Neuronal stem cell (in vitro differentiated cells): Measurements from ENCODE around the gene CELF1. TPM values are rescaled to one million over a fixed set of nuclear protein-coding genes. Genes with fewer than 3 reads are reported as not detected.

Experiments
- DNase-seq: peaks from one replicate; pipeline ENCODE4 v3.0.0-alpha.2; 2013; ENCODE audit warnings: low spot score
- H2AFZ ChIP-seq: one replicate; pipeline ENCODE4 v1.6.1; 2013; ENCODE audit warnings: mild to moderate bottlenecking, low read length, inconsistent platforms
- H2AK5ac ChIP-seq: 2 replicates; pipeline ENCODE4 v1.6.1; 2013; ENCODE audit warnings: low read depth, mild to moderate bottlenecking, inconsistent platforms, low read length, moderate library complexity, mixed read lengths
- H2BK120ac ChIP-seq: 2 replicates; pipeline ENCODE4 v1.6.1; 2013; ENCODE audit warnings: low read depth, mild to moderate bottlenecking, inconsistent platforms, low read length, moderate library complexity, mixed read lengths
- H2BK12ac ChIP-seq: one replicate; pipeline ENCODE4 v1.6.1; 2013; ENCODE audit warnings: low read length, inconsistent platforms
- H2BK15ac ChIP-seq: 2 replicates; pipeline ENCODE4 v1.6.1; 2013; ENCODE audit warnings: mild to moderate bottlenecking, low read length, inconsistent platforms, mixed read lengths
- H2BK5ac ChIP-seq: one replicate; pipeline ENCODE4 v1.6.1; 2013; ENCODE audit warnings: inconsistent platforms, mild to moderate bottlenecking, low read length, moderate library complexity
- H3K14ac ChIP-seq: one replicate; pipeline ENCODE4 v1.6.1; 2013; ENCODE audit warnings: low read length, inconsistent platforms
- H3K18ac ChIP-seq: 2 replicates; pipeline ENCODE4 v1.6.1; 2013; ENCODE audit warnings: low read length, inconsistent platforms
- H3K23ac ChIP-seq: 2 replicates; pipeline ENCODE4 v1.6.1; 2013; ENCODE audit warnings: low read depth, mild to moderate bottlenecking, mixed read lengths, low read length, inconsistent platforms; ENCODE audit not compliant: poor library complexity
- H3K27ac ChIP-seq: replicated peaks from 3 replicates; pipeline ENCODE4 v1.5.1; 2013; ENCODE audit warnings: low read length, inconsistent platforms
- H3K27me3 ChIP-seq, 3 experiments: 2 replicates each; pipeline ENCODE4 v1.6.1; 2013; ENCODE audit warnings: low read length in 3 of 3, mild to moderate bottlenecking in 2 of 3, inconsistent platforms in 1 of 3, low read depth in 1 of 3, mixed read lengths in 1 of 3, moderate library complexity in 1 of 3; ENCODE audit not compliant: control insufficient read depth in 3 of 3, insufficient read depth in 3 of 3
- H3K36me3 ChIP-seq, 2 donors: replicated peaks in 1 of 2; 2 replicates each; pipeline ENCODE4 v1.6.1; 2013; ENCODE audit warnings: low read length in 2 of 2; ENCODE audit not compliant: control insufficient read depth in 2 of 2, insufficient read depth in 2 of 2
- H3K4ac ChIP-seq: 2 replicates; pipeline ENCODE4 v1.6.1; 2013; ENCODE audit warnings: inconsistent platforms, mild to moderate bottlenecking, low read length, moderate library complexity
- H3K4me1 ChIP-seq, 2 donors: 1 replicate in 1 of 2; 2 replicates in 1 of 2; pipeline ENCODE4 v1.6.1; 2013; ENCODE audit warnings: low read length in 2 of 2, low read depth in 1 of 2; ENCODE audit not compliant: control insufficient read depth in 2 of 2, insufficient read depth in 1 of 2
- H3K4me2 ChIP-seq: one replicate; pipeline ENCODE4 v1.6.1; 2013; ENCODE audit warnings: mild to moderate bottlenecking, low read length, inconsistent platforms; ENCODE audit not compliant: insufficient read depth, poor library complexity, severe bottlenecking
- H3K4me3 ChIP-seq, 2 donors: 2 replicates each; pipeline ENCODE4 v1.5.1; 2013; ENCODE audit warnings: low read length in 2 of 2, mild to moderate bottlenecking in 2 of 2, inconsistent platforms in 1 of 2, moderate library complexity in 1 of 2
- H3K79me1 ChIP-seq: one replicate; pipeline ENCODE4 v1.6.1; 2013; ENCODE audit warnings: low read depth, mild to moderate bottlenecking, inconsistent platforms, low read length, moderate library complexity
- H3K9ac ChIP-seq: one replicate; pipeline ENCODE4 v1.6.1; 2013; ENCODE audit warnings: mild to moderate bottlenecking, low read depth, low read length, inconsistent platforms; ENCODE audit not compliant: poor library complexity
- H3K9me3 ChIP-seq, 2 donors: replicated peaks in 1 of 2; 2 replicates each; pipeline versions ENCODE3 to v1.6.1; 2013; ENCODE audit warnings: low read length in 2 of 2, mild to moderate bottlenecking in 2 of 2, inconsistent platforms in 1 of 2, low read depth in 1 of 2, mixed read lengths in 1 of 2, moderate library complexity in 1 of 2; ENCODE audit not compliant: control insufficient read depth in 2 of 2, insufficient read depth in 1 of 2
- H4K8ac ChIP-seq: one replicate; pipeline ENCODE4 v1.6.1; 2013; ENCODE audit warnings: low read depth, mild to moderate bottlenecking, inconsistent platforms, low read length, moderate library complexity
- H4K91ac ChIP-seq: one replicate; pipeline ENCODE4 v1.6.1; 2013; ENCODE audit warnings: low read length, low read depth, mild to moderate bottlenecking, inconsistent platforms; ENCODE audit not compliant: poor library complexity
- WGBS, 2 donors: extraction: QIAGEN DNeasy Blood & Tissue Kit; methylation state at CpG; one replicate each; pipeline ENCODE4 v1.1.7; 2013; ENCODE audit warnings: missing lambda C conversion rate in 2 of 2, mixed read lengths in 1 of 2; ENCODE audit not compliant: insufficient read length in 2 of 2, insufficient replicate concordance in 1 of 2; ENCODE audit errors: extremely low coverage in 2 of 2; 5-methylcytosine and 5-hydroxymethylcytosine counted together
- polyA plus RNA-seq, 2 experiments: library from polyadenylated mRNA; stranded (reverse); fragments of 200-250 nt; gene quantifications; one replicate each; pipeline ENCODE4 v1.2.3, GENCODE V29; 2013

The CELF1 gene
- polyA plus RNA-seq (2013, experiment 1 of 2): 111 TPM
- 123 TPM for polyA plus RNA-seq (2013, experiment 2 of 2)

GRCh38 chr11:47552566-47553405 lies at the start of gene CELF1:
TSS of gene CELF1 (minus strand) at chr11:47553132. CDS start at chr11:47499523, 53,609 bp downstream.
- H3K9me3 ChIP-seq: no peaks in the 10 kb centered on the region
- H3K4me1 ChIP-seq: peaks cover 4 to 14% of the 10 kb centered on the region in 2 donors
- H3K9ac ChIP-seq: peak within 1 kb of the TSS; percentile 99
- peak within 1 kb of the TSS; percentile 90 for H3K4me2 ChIP-seq
- peaks cover 5% of the 10 kb centered on the region for H3K79me1 ChIP-seq
- H3K36me3 ChIP-seq: peaks cover 0 to 35% of the 10 kb centered on the region in 2 donors
- peak within 1 kb of the TSS; percentile 97 for H2AK5ac ChIP-seq
- H2AFZ ChIP-seq: peak within 1 kb of the TSS; percentile 94
- H3K23ac ChIP-seq: peak within 1 kb of the TSS; percentile 98
- peak within 1 kb of the TSS; percentile 59 for H2BK15ac ChIP-seq
- no peak within 1 kb of the TSS for H2BK120ac ChIP-seq
- H4K8ac ChIP-seq: no peak within 1 kb of the TSS
- peak within 1 kb of the TSS; percentile 63 for H3K27ac ChIP-seq
- no peak within 1 kb of the TSS for H2BK12ac ChIP-seq
- peak within 1 kb of the TSS; percentile 99 for H3K18ac ChIP-seq
- peak within 1 kb of the TSS; percentile 65 for H3K14ac ChIP-seq
- H2BK5ac ChIP-seq: peak within 1 kb of the TSS; percentile 98
- H3K4ac ChIP-seq: no peak within 1 kb of the TSS
- WGBS, 2 donors: no CpG with 5 or more reads among the region's 89 CpGs
- peak; percentile 91 for DNase-seq
- no peaks in the 10 kb centered on the region for H3K27me3 ChIP-seq
- peak within 1 kb of the TSS; percentile 87 to 98 for H3K4me3 ChIP-seq
- H4K91ac ChIP-seq: no peak within 1 kb of the TSS

- Histone ChIP-seq H3K23ac (no peak overlapping the region), H3K9me3 (peaks cover 0 to 2% of the 10 kb centered on the region in 2 donors), H3K79me1 (no peaks in the 10 kb centered on the region), H2AK5ac (no peak overlapping the region), H3K4me2 (no peak overlapping the region), H3K4ac (no peak overlapping the region), H3K18ac (no peak overlapping the region), H3K4me1 (peaks cover 2 to 5% of the 10 kb centered on the region in 2 donors), H2BK12ac (no peak overlapping the region), H2BK5ac (no peak overlapping the region), H3K9ac (no peak overlapping the region), H4K91ac (no peak overlapping the region), H2AFZ (no peak overlapping the region), H3K27ac (no peak overlapping the region), H3K14ac (no peak overlapping the region), H2BK120ac (no peak overlapping the region), H3K36me3 (no peaks in the 10 kb centered on the region), H2BK15ac (no peak overlapping the region), H3K27me3 (peaks cover 0 to 2% (median 0%) of the 10 kb centered on the region in 3 experiments), H4K8ac (no peak overlapping the region), H3K4me3 (no peak overlapping the region)
- WGBS, 2 donors: no CpG with 5 or more reads among the region's 4 CpGs
- DNase-seq: no peak
These were observed 47.0 kb upstream of the CELF1 start for GRCh38 chr11:47599902-47600301.

DNA sequence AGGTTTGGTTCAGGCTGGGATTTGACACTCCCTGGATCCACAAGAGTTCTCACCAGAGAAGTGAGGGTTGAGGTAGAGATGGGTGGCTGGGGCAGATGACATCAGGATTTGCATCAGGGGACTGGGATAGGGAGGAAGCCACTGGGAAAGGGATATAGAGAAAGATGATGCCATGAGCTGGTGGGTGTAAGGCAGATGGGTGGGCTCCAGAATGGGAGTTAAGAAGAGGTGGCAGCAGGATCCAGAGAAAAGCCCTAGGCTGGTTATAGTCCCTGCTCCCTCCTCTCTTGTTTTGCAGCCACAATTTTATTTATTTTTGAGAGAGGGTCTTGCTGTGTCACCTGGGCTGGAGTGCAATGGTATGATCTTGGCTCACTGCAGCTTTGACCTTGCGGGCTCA lies 43.0 kb upstream of the CELF1 start:
- H3K27me3 ChIP-seq: peaks cover 0 to 21% (median 3%) of the 10 kb centered on the region in 3 experiments
- H4K91ac ChIP-seq: no peak overlapping the region
- H3K9me3 ChIP-seq: no peaks in the 10 kb centered on the region
- H3K79me1 ChIP-seq: no peaks in the 10 kb centered on the region
- no peak overlapping the region for H3K18ac ChIP-seq
- H3K27ac ChIP-seq: no peak overlapping the region
- no peak overlapping the region for H2AK5ac ChIP-seq
- no peak overlapping the region for H2AFZ ChIP-seq
- H3K14ac ChIP-seq: no peak overlapping the region
- no peak overlapping the region for H4K8ac ChIP-seq
- no peak overlapping the region for H3K4ac ChIP-seq
- H2BK120ac ChIP-seq: no peak overlapping the region
- no peak overlapping the region for H2BK12ac ChIP-seq
- DNase-seq: no peak
- H2BK5ac ChIP-seq: no peak overlapping the region
- no peak overlapping the region for H3K9ac ChIP-seq
- H3K4me3 ChIP-seq: no peak overlapping the region
- no peak overlapping the region for H3K4me2 ChIP-seq
- WGBS, 2 donors: no CpG with 5 or more reads among the region's 1 CpG
- H3K36me3 ChIP-seq: no peaks in the 10 kb centered on the region
- no peak overlapping the region for H2BK15ac ChIP-seq
- peaks cover 12 to 29% of the 10 kb centered on the region in 2 donors for H3K4me1 ChIP-seq
- H3K23ac ChIP-seq: no peak overlapping the region

GRCh38 chr11:47595029-47595428 lies 42.1 kb upstream of the CELF1 start:
- H3K18ac ChIP-seq: peak overlapping the region; percentile 80
- H2BK120ac ChIP-seq: peak overlapping the region; percentile 56
- WGBS, 2 donors: no CpG with 5 or more reads among the region's 7 CpGs
- no peak overlapping the region for H3K9ac ChIP-seq
- H3K14ac ChIP-seq: no peak overlapping the region
- peaks cover 12 to 27% of the 10 kb centered on the region in 2 donors for H3K4me1 ChIP-seq
- peak overlapping the region; percentile 95 for H2AFZ ChIP-seq
- no peaks in the 10 kb centered on the region for H3K9me3 ChIP-seq
- peak overlapping the region; percentile 59 for H2AK5ac ChIP-seq
- no peak overlapping the region for H4K91ac ChIP-seq
- H3K36me3 ChIP-seq: no peaks in the 10 kb centered on the region
- no peak for DNase-seq
- H2BK5ac ChIP-seq: no peak overlapping the region
- no peak overlapping the region for H2BK15ac ChIP-seq
- peaks cover 0 to 21% (median 3%) of the 10 kb centered on the region in 3 experiments for H3K27me3 ChIP-seq
- no peaks in the 10 kb centered on the region for H3K79me1 ChIP-seq
- H3K23ac ChIP-seq: peak overlapping the region; percentile 39
- H2BK12ac ChIP-seq: peak overlapping the region; percentile 33
- no peak overlapping the region for H4K8ac ChIP-seq
- peak overlapping the region in 1 of 2 donors; percentile 57 for H3K4me3 ChIP-seq
- H3K4ac ChIP-seq: no peak overlapping the region
- no peak overlapping the region for H3K27ac ChIP-seq
- H3K4me2 ChIP-seq: no peak overlapping the region
